Left forelimb (tissue), 1 donor: Measurements from ENCODE around the gene SETD2.
"Not testable (repeated sequence)": the region's sequence is repeated elsewhere in the genome, so short reads cannot be mapped to it uniquely, and the experiment has no call there.

Experiments used
- DNase-seq: peaks from one replicate; pipeline ENCODE4 v3.0.0-alpha.2; 2018; ENCODE audit warnings: low spot score

SETD2 gene

DNA sequence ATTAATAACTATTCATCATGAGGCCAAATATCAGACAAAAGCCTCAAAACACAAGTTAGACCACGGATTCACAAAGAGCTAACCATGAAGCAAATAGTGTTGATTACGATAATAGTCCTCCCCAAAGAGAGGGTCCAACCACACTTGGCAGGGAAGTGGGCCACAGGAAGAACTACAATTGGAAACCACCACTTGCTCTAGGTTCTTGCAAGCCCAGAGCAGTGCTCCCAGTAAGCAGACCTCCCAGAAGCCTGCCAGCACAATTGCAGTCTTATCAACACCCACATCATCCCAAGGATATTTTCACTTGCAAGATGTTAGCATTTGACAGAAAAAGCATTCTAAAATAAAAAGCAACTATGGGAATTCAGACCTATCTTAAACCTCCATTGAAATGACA is 11.3 kb downstream of the SETD2 start:
- DNase-seq = no peak

DNA sequence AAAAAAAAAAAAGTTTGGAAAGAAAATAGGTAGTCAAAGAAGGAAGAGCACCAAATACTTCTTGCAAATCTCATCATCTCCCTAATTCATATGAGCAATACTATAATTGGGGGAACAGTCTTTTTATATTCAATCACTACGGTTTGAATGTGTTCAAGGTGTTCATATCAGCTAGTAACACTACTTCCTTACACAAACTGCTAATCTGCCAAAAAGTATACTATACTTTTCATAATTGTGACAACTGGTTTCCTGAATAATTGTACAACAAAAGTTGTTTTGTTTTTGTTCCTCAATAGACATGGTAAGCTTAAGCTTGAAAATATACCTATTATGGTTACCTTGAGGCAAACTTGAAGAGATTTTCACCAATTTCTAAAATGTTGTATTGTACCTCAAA is 12.1 kb downstream of the SETD2 start:
- no peak for DNase-seq

DNA sequence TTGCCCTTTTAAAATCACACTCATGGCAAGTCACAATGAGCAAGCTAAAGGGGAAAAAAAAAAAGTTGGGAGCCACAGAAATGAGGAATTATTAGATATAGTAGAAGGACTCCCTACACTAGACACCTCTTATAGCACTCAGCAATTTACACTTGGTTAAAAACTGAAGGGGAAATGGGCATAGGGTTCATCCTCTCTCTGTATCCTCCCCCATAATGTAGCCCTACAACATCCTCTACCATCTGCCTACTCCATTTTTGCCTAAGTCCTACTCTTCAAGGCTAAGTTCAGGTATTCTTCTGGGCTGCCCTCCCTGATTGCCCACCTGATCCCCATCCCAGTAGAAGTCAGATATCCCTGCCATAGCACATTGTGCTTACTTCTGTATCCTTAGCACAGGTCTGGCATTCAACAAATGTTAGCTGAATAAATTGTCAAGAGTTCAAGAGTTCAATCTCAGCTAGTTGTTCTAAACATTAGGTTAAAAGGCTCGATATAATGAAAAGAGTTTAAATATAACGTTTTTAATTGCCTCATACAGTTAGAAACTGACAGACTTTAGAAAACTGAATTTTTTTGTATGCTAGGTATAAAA is 14.5 kb downstream of the SETD2 start:
- no peak for DNase-seq

DNA sequence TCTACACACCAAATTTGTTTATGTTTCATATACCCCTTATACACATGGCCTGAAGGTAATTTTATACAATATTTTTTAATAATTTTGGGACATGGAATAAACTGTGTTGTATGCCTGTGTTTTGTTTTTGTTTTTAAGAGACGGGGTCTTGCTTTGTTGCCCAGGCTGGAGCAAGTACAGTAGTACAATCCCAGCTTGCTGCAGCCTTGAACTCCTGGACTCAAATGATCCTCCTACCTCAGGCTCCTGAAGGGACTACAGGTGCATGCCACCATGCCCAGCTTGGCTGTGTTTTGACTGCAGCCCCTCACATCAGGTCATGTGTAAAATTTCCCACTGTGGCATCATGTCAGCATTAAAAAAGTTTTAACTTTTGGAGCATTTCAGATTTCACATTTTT is 18.6 kb downstream of the SETD2 start:
- DNase-seq = no peak

DNA sequence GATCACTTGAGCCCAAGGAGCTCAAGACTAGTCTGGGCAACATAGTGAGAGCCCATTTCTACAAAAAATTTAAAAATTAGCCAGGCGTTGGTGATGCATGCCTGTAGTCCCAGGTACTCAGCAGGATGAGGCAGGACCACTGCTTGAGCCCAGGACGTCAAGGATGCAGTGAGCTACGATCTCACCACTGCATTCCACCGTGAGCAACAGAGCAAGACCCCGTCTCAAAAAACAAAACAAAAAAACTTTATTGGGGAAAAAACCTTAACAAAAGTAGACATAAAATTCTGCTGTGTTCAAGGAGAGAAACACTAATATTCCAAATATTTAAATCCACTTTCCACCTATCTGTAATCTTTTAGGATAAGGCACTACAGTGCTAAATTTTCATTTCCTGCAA is 20.8 kb downstream of the SETD2 start:
- DNase-seq = no peak

DNA sequence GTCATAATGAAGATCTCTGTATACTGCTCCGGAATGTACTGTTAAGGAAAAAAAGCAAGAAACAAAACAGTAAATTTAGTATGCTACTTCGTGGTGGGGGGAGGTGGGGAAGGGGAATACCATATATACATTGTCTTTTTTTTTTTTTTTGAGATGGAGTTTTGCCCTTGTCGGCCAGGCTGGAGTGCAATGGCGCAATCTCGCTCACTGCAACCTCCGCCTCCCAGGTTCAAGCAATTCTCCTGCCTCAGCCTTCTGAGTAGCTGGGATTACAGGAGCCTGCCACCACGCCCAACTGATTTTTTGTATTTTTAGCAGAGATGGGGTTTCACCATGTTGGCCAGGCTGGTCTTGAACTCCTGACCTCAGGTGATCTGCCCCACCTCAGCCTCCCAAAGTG is 21.4 kb downstream of the SETD2 start:
- DNase-seq = not testable (repeated sequence)

DNA sequence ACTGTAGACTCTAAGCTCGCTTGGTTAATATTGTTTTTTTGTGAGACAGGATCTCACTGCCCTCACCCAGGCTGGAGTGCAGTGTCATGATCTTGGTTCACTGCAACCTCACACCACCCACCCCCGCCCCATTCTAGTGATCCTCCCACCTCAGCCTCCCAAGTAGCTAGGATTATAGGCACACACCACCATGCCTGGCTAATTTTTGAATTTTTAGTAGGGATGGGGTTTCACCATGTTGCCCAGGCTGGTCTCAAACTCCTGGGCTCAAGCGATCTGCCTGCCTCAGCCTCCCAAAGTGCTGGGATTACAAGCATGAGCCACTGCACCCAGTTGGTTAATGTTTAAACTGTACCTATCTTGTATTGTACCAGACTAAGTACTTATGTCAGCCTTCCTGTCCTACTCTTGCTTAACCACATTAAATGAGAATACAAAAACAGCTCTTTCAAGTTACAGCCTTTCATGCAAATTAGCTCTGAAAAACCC is 22.9 kb downstream of the SETD2 start:
- not testable (repeated sequence) for DNase-seq

DNA sequence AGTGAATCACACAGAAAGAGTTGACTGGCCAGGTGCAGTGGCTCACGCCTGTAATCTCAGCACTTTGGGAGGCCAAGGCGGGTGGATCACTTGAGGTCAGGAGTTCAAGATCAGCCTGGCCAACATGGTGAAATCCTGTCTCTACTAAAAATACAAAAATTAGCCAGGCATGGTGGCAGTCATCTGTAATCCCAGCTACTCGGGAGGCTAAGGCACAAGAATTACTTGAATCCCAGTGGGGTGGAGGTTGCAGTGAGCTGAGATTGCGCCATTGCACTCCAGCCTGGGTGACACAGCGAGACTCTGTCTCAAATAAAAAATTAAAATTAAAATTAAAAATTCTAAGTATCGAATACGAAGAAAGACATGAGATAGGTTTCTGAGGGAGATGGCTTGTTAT is 23.4 kb downstream of the SETD2 start:
- DNase-seq = not testable (repeated sequence)

- no peak for DNase-seq
Measured at GRCh38 chr3:47134311-47134710, 29.6 kb downstream of the SETD2 start.

DNA sequence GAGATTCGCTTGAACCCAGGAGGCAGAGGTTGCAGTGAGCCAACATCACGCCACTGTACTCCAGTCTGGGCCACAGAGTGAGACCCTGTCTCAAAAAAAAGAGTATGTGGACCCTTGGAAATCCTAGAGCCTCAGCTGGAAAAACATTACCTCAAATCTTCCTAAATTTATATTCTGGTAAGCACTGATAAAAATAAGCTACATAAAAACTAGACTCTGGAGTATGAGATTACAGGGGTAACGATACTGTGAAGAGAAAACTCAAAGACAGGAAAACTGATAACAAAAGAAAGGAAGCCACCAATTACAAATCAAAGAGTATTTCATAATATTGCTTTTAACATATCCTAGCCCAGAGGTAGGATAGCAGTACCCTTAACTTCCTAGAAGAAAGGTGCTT is 30.3 kb downstream of the SETD2 start:
- DNase-seq = no peak

GRCh38 chr3:47130557-47130956 is 33.4 kb downstream of the SETD2 start:
- no peak for DNase-seq

- no peak for DNase-seq
Measured at GRCh38 chr3:47128137-47128536, 35.8 kb downstream of the SETD2 start.

GRCh38 chr3:47123857-47124256 is 40.1 kb downstream of the SETD2 start:
- DNase-seq = no peak

DNA sequence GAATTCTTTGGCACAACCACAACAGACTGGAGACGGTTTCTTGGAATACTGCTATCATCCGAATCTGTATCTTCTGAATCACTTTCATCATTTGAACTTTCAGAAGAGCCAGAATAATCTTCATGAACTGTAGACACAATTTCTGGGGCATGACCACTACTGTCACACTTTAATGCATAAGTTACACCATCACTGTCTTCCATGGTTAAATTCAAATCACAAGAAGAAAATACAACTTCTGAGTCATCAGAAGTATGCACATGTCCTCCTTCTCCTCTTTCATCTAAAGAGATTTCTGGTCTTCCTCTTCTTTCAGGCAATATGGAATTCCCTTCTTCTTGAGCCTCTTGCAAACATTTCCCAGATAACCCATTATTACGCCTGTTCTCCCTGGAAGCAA is 42.5 kb downstream of the SETD2 start:
- DNase-seq = no peak

DNA sequence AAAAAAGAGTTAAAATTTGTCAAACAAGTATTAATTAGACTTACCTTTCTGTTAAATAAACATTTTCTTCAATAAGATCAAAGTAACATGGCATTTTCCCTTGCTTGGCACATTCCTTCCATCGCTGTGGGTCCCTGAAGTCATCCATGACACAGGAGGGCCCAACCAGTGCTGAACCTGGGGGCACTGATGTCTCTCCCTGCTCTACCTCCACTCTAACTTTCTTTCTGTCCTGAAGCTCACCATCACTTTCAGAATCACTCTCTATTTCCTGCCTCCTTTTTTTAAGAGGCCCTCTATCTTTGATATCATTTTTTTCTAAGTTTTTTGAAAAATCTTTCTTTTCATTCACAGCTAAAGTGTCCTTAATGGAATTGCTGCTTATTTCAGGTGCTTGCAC is 43.8 kb downstream of the SETD2 start:
- no peak for DNase-seq

DNA sequence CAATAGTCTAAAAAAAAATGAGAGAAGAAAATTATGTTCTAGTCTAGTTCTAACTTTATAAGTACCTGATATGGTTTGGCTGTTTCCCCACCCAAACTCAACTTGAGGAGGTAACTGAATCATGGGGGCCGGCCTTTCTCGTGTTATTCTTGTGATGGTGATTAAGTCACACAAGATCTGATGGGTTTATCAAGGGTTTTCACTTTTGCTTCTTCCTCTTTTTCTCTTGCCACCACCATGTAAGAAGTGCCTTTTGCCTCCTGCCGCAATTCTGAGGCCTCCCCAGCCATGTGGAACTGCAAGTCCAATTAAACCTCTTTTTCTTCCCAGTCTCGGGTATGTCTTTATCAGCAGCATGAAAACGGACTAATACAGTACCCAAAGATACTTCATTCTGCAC is 44.5 kb downstream of the SETD2 start:
- DNase-seq = not testable (repeated sequence)

GRCh38 chr3:47117807-47118364 is 46.0 kb downstream of the SETD2 start:
- no peak for DNase-seq

DNA sequence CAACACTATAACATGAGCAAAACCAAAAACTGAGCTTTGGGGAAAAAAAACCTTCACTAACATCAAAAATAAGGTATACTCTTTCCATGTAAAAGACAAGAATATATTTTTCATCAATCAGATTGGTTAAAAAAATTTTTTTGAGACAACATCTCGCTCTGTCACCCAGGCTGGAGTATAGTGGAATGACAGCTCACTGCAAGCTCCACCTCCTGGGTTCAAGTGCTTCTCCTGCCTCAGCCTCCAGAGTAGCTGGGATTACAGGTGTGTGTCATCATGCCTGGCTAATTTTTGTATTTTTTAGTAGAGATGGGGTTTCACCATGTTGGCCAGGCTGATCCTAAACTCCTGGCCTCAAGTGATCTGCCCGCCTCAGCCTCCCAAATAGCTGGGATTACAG is 48.4 kb downstream of the SETD2 start:
- not testable (repeated sequence) for DNase-seq

GRCh38 chr3:47113669-47114365 is 50.1 kb downstream of the SETD2 start:
- DNase-seq = no peak

GRCh38 chr3:47112997-47113396 is 50.9 kb downstream of the SETD2 start:
- DNase-seq = no peak

DNA sequence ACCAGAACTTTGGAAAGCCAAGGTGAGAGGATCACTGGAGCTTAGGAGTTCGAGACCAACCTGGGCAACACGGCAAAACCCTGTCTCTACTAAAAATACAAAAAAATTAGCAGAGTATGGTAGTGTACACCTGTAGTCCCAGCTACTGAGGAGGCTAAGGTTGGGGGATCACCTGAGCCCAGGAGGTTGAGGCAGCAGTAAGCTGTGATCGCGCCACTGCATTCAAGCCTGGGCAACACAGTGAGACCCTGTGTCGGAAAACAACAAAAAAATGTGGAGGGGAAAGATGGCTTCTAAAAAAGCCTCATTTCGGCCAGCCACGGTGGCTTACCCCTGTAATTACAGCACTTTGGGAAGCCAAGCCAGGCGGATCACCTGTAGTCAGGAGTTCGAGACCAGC is 54.5 kb downstream of the SETD2 start:
- DNase-seq = no peak

DNA sequence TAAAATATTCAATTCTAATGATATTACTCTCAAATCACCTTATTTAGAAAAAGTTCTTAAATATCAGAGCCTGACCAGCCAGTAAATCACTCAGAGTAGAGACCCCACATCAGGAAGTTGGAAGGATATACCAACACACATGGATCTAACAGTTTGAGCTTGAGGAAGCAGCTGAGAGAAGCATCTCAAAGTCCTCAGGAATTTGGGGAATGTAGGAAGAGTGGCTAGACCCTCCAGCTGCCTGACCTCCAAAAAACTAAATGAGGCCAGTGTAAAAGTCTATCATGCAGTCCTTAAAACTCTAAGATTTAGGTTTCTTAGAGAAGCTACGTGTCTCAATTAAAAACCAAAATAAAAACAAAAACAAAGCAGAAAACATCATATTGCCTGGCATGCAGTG is 55.4 kb downstream of the SETD2 start:
- DNase-seq = no peak

DNA sequence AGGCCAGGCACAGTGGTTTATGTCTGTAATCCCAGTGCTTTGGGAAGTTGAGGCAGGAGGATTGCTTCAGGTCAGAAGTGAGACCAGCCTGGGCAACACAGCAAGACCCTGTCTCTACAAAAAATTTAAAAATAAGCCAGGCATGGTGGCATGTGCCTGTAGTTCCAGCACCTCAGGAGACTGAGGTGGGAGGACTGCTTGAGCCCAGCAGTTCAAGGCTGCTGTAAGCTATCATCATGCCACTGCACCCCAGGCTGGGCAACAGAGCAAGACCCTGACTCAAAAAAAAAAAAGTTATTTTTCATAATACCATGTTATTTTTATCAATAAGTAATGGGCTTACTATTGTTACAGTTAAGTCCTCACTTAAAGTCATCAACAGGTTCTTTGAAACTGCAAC is 59.7 kb downstream of the SETD2 start:
- DNase-seq = no peak

- DNase-seq = no peak
Measured at GRCh38 chr3:47103619-47104018, 60.3 kb downstream of the SETD2 start.
